ENCODE results near the gene TAS2R14. TPM values are rescaled to one million over a fixed set of nuclear protein-coding genes. Genes with fewer than 3 reads are reported as not detected.

TAS2R14 gene
- total and polyA plus RNA-seq, 2 of the 8 experiments (the other 6 are each of a cell fraction or from before 2014, with no cell fraction given), result 0.80 to 1.1 TPM

GRCh38 chr12:10936506-10936905 is 2.6 kb downstream of the TAS2R14 start (continued):
- TF ChIP-seq, protein P1, sequence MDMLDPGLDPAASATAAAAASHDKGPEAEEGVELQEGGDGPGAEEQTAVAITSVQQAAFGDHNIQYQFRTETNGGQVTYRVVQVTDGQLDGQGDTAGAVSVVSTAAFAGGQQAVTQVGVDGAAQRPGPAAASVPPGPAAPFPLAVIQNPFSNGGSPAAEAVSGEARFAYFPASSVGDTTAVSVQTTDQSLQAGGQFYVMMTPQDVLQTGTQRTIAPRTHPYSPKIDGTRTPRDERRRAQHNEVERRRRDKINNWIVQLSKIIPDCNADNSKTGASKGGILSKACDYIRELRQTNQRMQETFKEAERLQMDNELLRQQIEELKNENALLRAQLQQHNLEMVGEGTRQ (IDR thresholded peaks at IDR 0.05; ENCODE audit: low read length), result no peak
- TF ChIP-seq GTF2F1 (IDR thresholded peaks at IDR 0.05; ENCODE audit: borderline replicate concordance, low read depth, low read length) (no peak), MAFK (IDR thresholded peaks at IDR 0.05; ENCODE audit: low read depth, low read length) (no peak), TCF12 (IDR thresholded peaks at IDR 0.05; ENCODE audit: low read depth, low read length) (no peak), RFX5 (IDR thresholded peaks at IDR 0.05; ENCODE audit: borderline replicate concordance, low read depth, low read length) (no peak), HDAC6 (IDR thresholded peaks at IDR 0.05; ENCODE audit: low read depth, low read length) (no peak), SIX5 (IDR thresholded peaks at IDR 0.05; ENCODE audit: low read depth, low read length) (no peak), SP2 (IDR thresholded peaks at IDR 0.05; ENCODE audit: low read length) (no peak), PHF8 (conservative IDR thresholded peaks at IDR 0.05; ENCODE audit: low read depth, low read length) (no peak)

Data from H1 (cell line).